K562 (cell line): ENCODE data around the gene CNR2. TPM values are rescaled to one million over a fixed set of nuclear protein-coding genes. Genes with fewer than 3 reads are reported as not detected.
A peak's percentile ranks its signal among the peaks of the same experiment; 100 is the strongest.

Source experiments
- ARHGAP35 ChIP-seq: fragments of 450-650 bp; IDR thresholded peaks from 2 replicates; pipeline ENCODE4 v1.6.1; 2018; ENCODE audit not compliant: partially characterized antibody
- ARID3B ChIP-seq: fragments of 250-450 bp; sonication (Bioruptor Pico); IDR thresholded peaks from 2 replicates; pipeline ENCODE4 v1.4.0; 2020; ENCODE audit warnings: borderline replicate concordance
- ATF3 ChIP-seq, 2 experiments: fragments of 450-650 bp in 1 of 2; sonication (generic) in 1 of 2; formaldehyde crosslinking in 1 of 2; IDR thresholded peaks in 1 of 2; conservative IDR thresholded peaks in 1 of 2; 2 replicates each; pipeline versions ENCODE4 v1.6.1 to v1.8.1; 2016 to 2023; ENCODE audit warnings: mild to moderate bottlenecking in 2 of 2, moderate library complexity in 2 of 2, inconsistent platforms in 1 of 2, missing genetic modification reagents in 1 of 2
- ETS1 ChIP-seq: conservative IDR thresholded peaks from 2 replicates; pipeline ENCODE4 v1.6.1; 2011; ENCODE audit warnings: low read depth, mild to moderate bottlenecking, low read length; ENCODE audit not compliant: control insufficient read depth
- FOSL1 ChIP-seq: fragments of 200-800 bp; sonication (Bioruptor generic); conservative IDR thresholded peaks from 2 replicates; pipeline ENCODE4 v1.6.1; 2016; ENCODE audit warnings: missing genetic modification characterization, missing compliant biosample characterization
- MYNN ChIP-seq, 2 experiments: sonication (generic); formaldehyde crosslinking in 1 of 2; IDR thresholded peaks; 2 replicates each; pipeline versions ENCODE4 v1.5.0 to v1.6.1; 2016 to 2020; ENCODE audit warnings: antibody characterized with exemption in 1 of 2, missing genetic modification reagents in 1 of 2
- ZC3H4 ChIP-seq: sonication (generic); formaldehyde crosslinking; IDR thresholded peaks from 2 replicates; pipeline ENCODE4 v1.9.0; 2021; ENCODE audit warnings: missing genetic modification reagents, borderline replicate concordance
- ZFX ChIP-seq: sonication (generic); formaldehyde crosslinking; IDR thresholded peaks from 2 replicates; pipeline ENCODE4 v1.8.0; 2022; ENCODE audit warnings: mild to moderate bottlenecking, missing genetic modification reagents, moderate library complexity
- ZMIZ1 ChIP-seq, 2 experiments: fragments of 150-350 bp in 1 of 2; IDR thresholded peaks; 2 replicates each; pipeline ENCODE4 v1.6.1; 2012 to 2016; ENCODE audit warnings: low read depth in 2 of 2, low read length in 2 of 2, mild to moderate bottlenecking in 1 of 2, moderate library complexity in 1 of 2
- ZNF146 ChIP-seq: IDR thresholded peaks from one replicate; pipeline ENCODE4 v1.6.1; 2018; ENCODE audit warnings: missing compliant biosample characterization; ENCODE audit not compliant: unreplicated experiment
- ZNF324 ChIP-seq: fragments of 250-450 bp; sonication (Bioruptor Pico); IDR thresholded peaks from 2 replicates; pipeline ENCODE4 v1.4.0; 2020; ENCODE audit warnings: mild to moderate bottlenecking
- polyA plus RNA-seq, 8 experiments: library from polyadenylated mRNA; depleted of rRNA in 4 of 8; stranded (reverse) in 5 of 8; unstranded in 3 of 8; fragments of >200 nt; fragmentation: Nextera tagmentation in 2 of 8; fragmentation: Illumina TruSeq in 1 of 8; extraction: Ambion mirVana in 2 of 8; extraction: Trizol in 1 of 8; gene quantifications; 2 replicates each; pipeline versions ENCODE4 v1.2.1 to v1.2.3, GENCODE V29; 2011 to 2014; ENCODE audit warnings: inconsistent platforms in 1 of 8, missing spikeins in 1 of 8
- total RNA-seq, 7 experiments: library from RNA; depleted of rRNA in 6 of 7; stranded (reverse); fragments of >200 nt in 6 of 7; fragmentation: Illumina TruSeq in 2 of 7; extraction: Trizol in 2 of 7; gene quantifications; 2 replicates each; pipeline versions ENCODE4 v1.2.1 to v1.2.3, GENCODE V29; 2011 to 2021; ENCODE audit warnings: low replicate concordance in 1 of 7
- TF ChIP-seq, protein P1 (sequence below): fragments of 250-450 bp; sonication (Bioruptor Pico); IDR thresholded peaks from 2 replicates; pipeline ENCODE4 v1.4.0; 2020; ENCODE audit warnings: mild to moderate bottlenecking
- TF ChIP-seq, protein P2 (sequence below): sonication (generic); formaldehyde crosslinking; IDR thresholded peaks from 2 replicates; pipeline ENCODE4 v1.9.0; 2022; ENCODE audit warnings: mild to moderate bottlenecking, missing genetic modification reagents
- TF ChIP-seq, protein P3 (sequence below): fragments of 200-800 bp; sonication (Bioruptor generic); IDR thresholded peaks from 2 replicates; pipeline ENCODE4 v1.6.1; 2017; ENCODE audit warnings: missing genetic modification characterization, missing compliant biosample characterization

Gene CNR2
- total and polyA plus RNA-seq, 9 of the 15 experiments (the other 6 are each of a cell fraction or from before 2014, with no cell fraction given) = not detected

DNA sequence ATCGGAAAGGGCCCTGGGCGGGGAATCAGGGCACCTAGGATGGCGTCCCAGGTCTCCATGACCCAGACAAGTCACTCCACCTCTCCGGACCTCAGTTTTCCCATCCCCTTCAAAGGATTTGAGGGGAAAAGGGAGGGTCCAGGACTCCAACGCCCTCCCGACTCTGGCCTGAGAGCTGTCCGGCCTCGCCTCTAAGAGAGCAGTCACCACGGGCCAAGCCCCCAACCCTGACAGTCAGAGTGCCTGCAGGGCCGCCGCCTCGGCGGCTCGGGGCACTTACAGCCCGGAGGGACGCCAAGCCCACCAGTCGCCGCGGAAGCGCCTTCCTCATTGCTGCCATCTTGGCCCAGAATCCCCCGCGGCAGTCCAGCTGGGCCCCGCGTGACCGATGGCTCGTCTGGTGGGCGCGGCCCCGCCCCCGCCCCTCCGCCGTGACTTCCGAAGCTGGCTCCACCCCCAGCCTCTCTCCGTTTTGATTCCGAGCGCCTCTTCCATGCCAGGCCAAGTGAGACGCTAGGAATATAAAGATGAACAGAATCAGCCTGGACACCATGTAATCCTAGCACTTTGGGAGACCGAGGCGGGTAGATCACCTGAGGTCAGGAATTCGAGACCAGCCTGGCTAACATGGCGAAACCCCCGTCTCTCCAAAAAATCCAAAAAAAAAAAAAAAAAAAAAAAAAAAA, 87.9 kb downstream of the CNR2 start, which contains the start of gene HMGCL (continued):
- TF ChIP-seq ARID3B (0 out of 2 replicates have a peak, but pooled peaks have one; percentile 18), ZC3H4 (CRISPR knock-in tag) (0 out of 2 replicates have a peak, but pooled peaks have one; percentile 2), ZFX (CRISPR knock-in tag) (peak; percentile 77), ZNF146 (CRISPR knock-in tag) (no peak), ARHGAP35 (no peak), ZMIZ1 (IDR thresholded peaks at IDR 0.05; ENCODE audit: low read depth in 2 of 2, low read length in 2 of 2) (no peak), MYNN (IDR thresholded peaks at IDR 0.05) (peak; percentile 75; the same call in 1 of the 2 replicates), MYNN (CRISPR knock-in tag; IDR thresholded peaks at IDR 0.05) (no peak), FOSL1 (tag) (no peak), ATF3 (IDR thresholded peaks at IDR 0.05) (no peak), ATF3 (CRISPR knock-in tag; conservative IDR thresholded peaks at IDR 0.05) (0 out of 2 replicates have a peak, but pooled peaks have one; percentile 56), ETS1 (peak; percentile 86), ZNF324 (CRISPR knock-in tag) (no peak)
- TF ChIP-seq, protein P1, sequence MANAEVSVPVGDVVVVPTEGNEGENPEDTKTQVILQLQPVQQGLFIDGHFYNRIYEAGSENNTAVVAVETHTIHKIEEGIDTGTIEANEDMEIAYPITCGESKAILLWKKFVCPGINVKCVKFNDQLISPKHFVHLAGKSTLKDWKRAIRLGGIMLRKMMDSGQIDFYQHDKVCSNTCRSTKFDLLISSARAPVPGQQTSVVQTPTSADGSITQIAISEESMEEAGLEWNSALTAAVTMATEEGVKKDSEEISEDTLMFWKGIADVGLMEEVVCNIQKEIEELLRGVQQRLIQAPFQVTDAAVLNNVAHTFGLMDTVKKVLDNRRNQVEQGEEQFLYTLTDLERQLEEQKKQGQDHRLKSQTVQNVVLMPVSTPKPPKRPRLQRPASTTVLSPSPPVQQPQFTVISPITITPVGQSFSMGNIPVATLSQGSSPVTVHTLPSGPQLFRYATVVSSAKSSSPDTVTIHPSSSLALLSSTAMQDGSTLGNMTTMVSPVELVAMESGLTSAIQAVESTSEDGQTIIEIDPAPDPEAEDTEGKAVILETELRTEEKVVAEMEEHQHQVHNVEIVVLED (CRISPR knock-in tag) = peak; percentile 43; the same call in 1 of the 2 replicates
- TF ChIP-seq, protein P2, sequence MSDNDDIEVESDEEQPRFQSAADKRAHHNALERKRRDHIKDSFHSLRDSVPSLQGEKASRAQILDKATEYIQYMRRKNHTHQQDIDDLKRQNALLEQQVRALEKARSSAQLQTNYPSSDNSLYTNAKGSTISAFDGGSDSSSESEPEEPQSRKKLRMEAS (CRISPR knock-in tag) = 0 out of 2 replicates have a peak, but pooled peaks have one; percentile 40
- TF ChIP-seq, protein P3, sequence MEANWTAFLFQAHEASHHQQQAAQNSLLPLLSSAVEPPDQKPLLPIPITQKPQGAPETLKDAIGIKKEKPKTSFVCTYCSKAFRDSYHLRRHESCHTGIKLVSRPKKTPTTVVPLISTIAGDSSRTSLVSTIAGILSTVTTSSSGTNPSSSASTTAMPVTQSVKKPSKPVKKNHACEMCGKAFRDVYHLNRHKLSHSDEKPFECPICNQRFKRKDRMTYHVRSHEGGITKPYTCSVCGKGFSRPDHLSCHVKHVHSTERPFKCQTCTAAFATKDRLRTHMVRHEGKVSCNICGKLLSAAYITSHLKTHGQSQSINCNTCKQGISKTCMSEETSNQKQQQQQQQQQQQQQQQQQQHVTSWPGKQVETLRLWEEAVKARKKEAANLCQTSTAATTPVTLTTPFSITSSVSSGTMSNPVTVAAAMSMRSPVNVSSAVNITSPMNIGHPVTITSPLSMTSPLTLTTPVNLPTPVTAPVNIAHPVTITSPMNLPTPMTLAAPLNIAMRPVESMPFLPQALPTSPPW (CRISPR knock-in tag) = peak; percentile 92
